ENCODE measurements around the gene SLC12A7. TPM values are rescaled to one million over a fixed set of nuclear protein-coding genes. Genes with fewer than 3 reads are reported as not detected.
A peak's percentile ranks its signal among the peaks of the same experiment; 100 is the strongest.

The SLC12A7 gene
- total RNA-seq, 1 experiment from 2014 or later, result 30.8 TPM

- DNase-seq, result peak; percentile 55
Measured at GRCh38 chr5:1107167-1108022, 4.5 kb downstream of the SLC12A7 start.

More at GRCh38 chr5:1107167-1108022, 4.5 kb downstream of the SLC12A7 start:
- peaks cover 12% of the 10 kb centered on the region; the same call in 1 of the 2 replicates for H3K4me1 ChIP-seq (ENCODE audit: insufficient read depth, low read length)
- H3K27me3 ChIP-seq (ENCODE audit: insufficient read depth, low read length), result no peaks in the 10 kb centered on the region
- H3K56ac ChIP-seq (ENCODE audit: insufficient read length, low read depth, low read length), result no peak overlapping the region
- no peak overlapping the region for H3K9ac ChIP-seq (ENCODE audit: extremely low read depth, insufficient read length, low read length)
- Mint-ChIP-seq H3K4me3 (peak overlapping the region; percentile 5 to 70; a peak in 4 of 5 replicates), H3K9me3 (no peaks in the 10 kb centered on the region), H3K27me3 (ENCODE audit: low read depth) (peaks cover 3% of the 10 kb centered on the region; the same call in 1 of the 2 replicates), H3K27ac (peak overlapping the region; percentile 92 to 97 (median 96)), H3K36me3 (ENCODE audit: insufficient read depth in 1 of 3, low read depth in 3 of 3) (peaks cover 0 to 8% (median 0%) of the 10 kb centered on the region in 3 experiments; a peak in 1 of 7 replicates), H3K4me1 (peaks cover 35 to 62% of the 10 kb centered on the region in 2 experiments)
- H3K18ac ChIP-seq (ENCODE audit: insufficient read length, low read depth, low read length), result no peak overlapping the region
- peaks cover 3% of the 10 kb centered on the region for H4K20me1 ChIP-seq (ENCODE audit: control insufficient read depth, insufficient read depth, insufficient read length)
- TF ChIP-seq CTCF (conservative IDR thresholded peaks at IDR 0.05), result peak; percentile 20; the same call in 1 of the 3 replicates
- WGBS (ENCODE audit: extremely low coverage, insufficient read length, low lambda C conversion rate), result no CpG with 5 or more reads among the region's 26 CpGs
- H2BK5ac ChIP-seq (ENCODE audit: insufficient read length, low read length), result no peak overlapping the region
- peaks cover 7% of the 10 kb centered on the region for H3K23me2 ChIP-seq (ENCODE audit: insufficient read length, low read depth, low read length, poor library complexity, severe bottlenecking)
- H3T11ph ChIP-seq (ENCODE audit: low read length), result no peak overlapping the region
- H2AK5ac ChIP-seq (ENCODE audit: insufficient read length, low read length), result no peak overlapping the region
- H3K4me2 ChIP-seq (ENCODE audit: insufficient read depth, insufficient read length, low read length), result no peak overlapping the region
- no peak overlapping the region for H3K4ac ChIP-seq (ENCODE audit: low read depth, low read length)
- no peak overlapping the region for H2BK120ac ChIP-seq (ENCODE audit: low read depth, low read length, poor library complexity, severe bottlenecking)
- H3K14ac ChIP-seq (ENCODE audit: insufficient read depth, low read length), result no peak overlapping the region; the same call in 1 of the 2 replicates
- no peak overlapping the region for H4K5ac ChIP-seq (ENCODE audit: insufficient read length, low read depth, low read length)
- peaks cover 6% of the 10 kb centered on the region for H3K79me1 ChIP-seq (ENCODE audit: insufficient read depth, low read depth, low read length, poor library complexity, severe bottlenecking)
- H3K79me2 ChIP-seq (ENCODE audit: insufficient read depth, low read length), result peaks cover 3% of the 10 kb centered on the region; the same call in 1 of the 2 replicates
- no peak overlapping the region for H4K8ac ChIP-seq (replicated peaks; ENCODE audit: insufficient read length, low read depth, low read length)
- H2BK15ac ChIP-seq (ENCODE audit: low read depth, low read length), result no peak overlapping the region
- H3K23ac ChIP-seq (ENCODE audit: insufficient read length, low read depth, low read length), result no peak overlapping the region
- H3K9me3 ChIP-seq (ENCODE audit: control insufficient read depth, low read depth, low read length), result no peaks in the 10 kb centered on the region
- no peak overlapping the region for H2BK12ac ChIP-seq (ENCODE audit: insufficient read length, low read depth, low read length)
- H3K27ac ChIP-seq (ENCODE audit: insufficient read length, low read depth, low read length), result no peak overlapping the region
- no peak overlapping the region for H4K91ac ChIP-seq (ENCODE audit: insufficient read length, low read depth, low read length)
- no peak overlapping the region for H2BK20ac ChIP-seq (ENCODE audit: low read depth, low read length, poor library complexity, severe bottlenecking)
- no peak overlapping the region for H2AFZ ChIP-seq (ENCODE audit: low read length)

All from H9 (cell line).